ENCODE measurements around the gene SIPA1L3. TPM values are rescaled to one million over a fixed set of nuclear protein-coding genes. Genes with fewer than 3 reads are reported as not detected.

The SIPA1L3 gene
- total and polyA plus RNA-seq, 9 of the 15 experiments (the other 6 are each of a cell fraction or from before 2014, with no cell fraction given): 0.01 to 6.1 (median 2.5) TPM

GRCh38 chr19:37906869-37907734 lies at the start of gene SIPA1L3 (continued):
- TF ChIP-seq CREM (IDR thresholded peaks at IDR 0.05; ENCODE audit: low read depth): peak; percentile 81
- no peak for TF ChIP-seq THRB (CRISPR knock-in tag; conservative IDR thresholded peaks at IDR 0.05)
- peak; percentile 10 for TF ChIP-seq L3MBTL2 (IDR thresholded peaks at IDR 0.05)
- TF ChIP-seq NR2C1 (IDR thresholded peaks at IDR 0.05): 0 out of 2 replicates have a peak, but pooled peaks have one; percentile 44
- peak; percentile 87 for TF ChIP-seq NR2C1 (tag; IDR thresholded peaks at IDR 0.05)
- TF ChIP-seq SNAPC5 (CRISPR knock-in tag; IDR thresholded peaks at IDR 0.05): no peak
- TF ChIP-seq ZNF740 (CRISPR knock-in tag; IDR thresholded peaks at IDR 0.05): no peak
- 0 out of 4 replicates have a peak, but pooled peaks of 1 of the 2 experiments have one; percentile 11 for TF ChIP-seq ZNF740 (tag; IDR thresholded peaks at IDR 0.05)
- TF ChIP-seq NFIC (IDR thresholded peaks at IDR 0.05): no peak; the same call in 1 of the 2 replicates
- TF ChIP-seq MGA (IDR thresholded peaks at IDR 0.05): no peak
- TF ChIP-seq MTF1 (CRISPR knock-in tag; IDR thresholded peaks at IDR 0.05; ENCODE audit: borderline replicate concordance): no peak
- peak; percentile 91 for TF ChIP-seq SPI1 (IDR thresholded peaks at IDR 0.05; ENCODE audit: borderline replicate concordance, low read depth, low read length)
- peak; percentile 44; the same call in 1 of the 2 replicates for TF ChIP-seq KAT7 (CRISPR knock-in tag; IDR thresholded peaks at IDR 0.05; ENCODE audit: borderline replicate concordance)

All from K562 (cell line).